SK-N-SH treated with all-trans-retinoic acid at 6 μM for 48 hours (cell line): ENCODE data around the gene COQ7.

Source experiments
- ARNTL ChIP-seq: fragments of 450-650 bp; formaldehyde crosslinking; IDR thresholded peaks from 2 replicates; pipeline ENCODE4 v1.5.0; 2020; ENCODE audit warnings: low read depth, mild to moderate bottlenecking, moderate library complexity, borderline replicate concordance
- RARB ChIP-seq: fragments of 250-450 bp; sonication (Bioruptor Pico); IDR thresholded peaks from 2 replicates; pipeline ENCODE4 v1.8.0; 2021; ENCODE audit warnings: mild to moderate bottlenecking, moderate library complexity
- SNAI2 ChIP-seq: fragments of 250-450 bp; sonication (Bioruptor Pico); IDR thresholded peaks from 2 replicates; pipeline ENCODE4 v1.5.0; 2020; ENCODE audit warnings: mild to moderate bottlenecking, moderate library complexity
- TCF4 ChIP-seq: fragments of 250-450 bp; sonication (Bioruptor Pico); IDR thresholded peaks from 2 replicates; pipeline ENCODE4 v1.8.0; 2021; ENCODE audit warnings: mild to moderate bottlenecking, moderate library complexity, borderline replicate concordance
- TSHZ2 ChIP-seq: fragments of 250-450 bp; sonication (Bioruptor Pico); IDR thresholded peaks from 2 replicates; pipeline ENCODE4 v1.5.0; 2020; ENCODE audit warnings: mild to moderate bottlenecking, moderate library complexity
- ZFP3 ChIP-seq: fragments of 250-450 bp; sonication (Bioruptor Pico); IDR thresholded peaks from 2 replicates; pipeline ENCODE4 v1.5.0; 2020; ENCODE audit warnings: mild to moderate bottlenecking, moderate library complexity
- ZNF70 ChIP-seq: fragments of 450-650 bp; formaldehyde crosslinking; IDR thresholded peaks from 2 replicates; pipeline ENCODE4 v1.5.0; 2020; ENCODE audit warnings: mild to moderate bottlenecking, moderate library complexity

GRCh38 chr16:19098173-19098572 lies 30.8 kb downstream of the COQ7 start:
- TF ChIP-seq RARB (CRISPR knock-in tag) (no peak), SNAI2 (CRISPR knock-in tag) (no peak), TSHZ2 (no peak), ARNTL (no peak), TCF4 (no peak), ZFP3 (CRISPR knock-in tag) (no peak), ZNF70 (no peak)
